H1 (cell line): ENCODE data around the gene DEPP1. TPM values are rescaled to one million over a fixed set of nuclear protein-coding genes. Genes with fewer than 3 reads are reported as not detected.

Experiments used
- CTCF ChIA-PET: fragments of 300-600 bp; sonication (Branson Sonifier 250); formaldehyde crosslinking; loops from one replicate; lab custom pipeline; 2021; ENCODE audit not compliant: partially characterized antibody; lab: Charles Lee
- POLR2A ChIA-PET: fragments of 300-600 bp; sonication (Branson Sonifier 250); formaldehyde crosslinking; loops from one replicate; lab custom pipeline; 2021; ENCODE audit warnings: inconsistent platforms; ENCODE audit not compliant: partially characterized antibody; lab: Charles Lee
- DNase-seq, 2 experiments: peaks; one replicate each; pipeline versions ENCODE4 v3.0.0 to v3.0.0-alpha.2; 2010 to 2022; ENCODE audit warnings: low spot score in 2 of 2, low read depth in 1 of 2, mixed read lengths in 1 of 2
- FAIRE-seq: peaks from 2 replicates; lab custom pipeline; 2011; peaks lifted over from hg19 to GRCh38; lab: Jason Lieb, UNC
- H2AFZ ChIP-seq: 2 replicates; pipeline ENCODE4 v1.8.1; 2012; ENCODE audit warnings: low read length, inconsistent platforms
- H2AK5ac ChIP-seq: 2 replicates; pipeline ENCODE4 v1.6.1; 2013; ENCODE audit warnings: low read depth, low read length
- H2BK120ac ChIP-seq: replicated peaks from 2 replicates; pipeline ENCODE3; 2013; ENCODE audit warnings: low read depth, low read length, inconsistent platforms
- H2BK12ac ChIP-seq: 2 replicates; pipeline ENCODE4 v1.6.1; 2013; ENCODE audit warnings: low read depth, low read length
- H2BK15ac ChIP-seq: 2 replicates; pipeline ENCODE4 v1.6.1; 2013; ENCODE audit warnings: low read length
- H2BK20ac ChIP-seq: 2 replicates; pipeline ENCODE4 v1.6.1; 2013; ENCODE audit warnings: low read length
- H2BK5ac ChIP-seq: 2 replicates; pipeline ENCODE4 v1.6.1; 2013; ENCODE audit warnings: low read depth, low read length
- H3K14ac ChIP-seq: 2 replicates; pipeline ENCODE4 v1.6.1; 2013; ENCODE audit warnings: inconsistent platforms; ENCODE audit not compliant: insufficient read length
- H3K18ac ChIP-seq: 2 replicates; pipeline ENCODE4 v1.6.1; 2013; ENCODE audit warnings: low read length; ENCODE audit errors: extremely low read depth
- H3K23ac ChIP-seq: 2 replicates; pipeline ENCODE4 v1.6.1; 2013; ENCODE audit warnings: inconsistent platforms; ENCODE audit not compliant: insufficient read length
- H3K23me2 ChIP-seq: 2 replicates; pipeline ENCODE4 v1.6.1; 2013; ENCODE audit warnings: low read depth, low read length
- H3K27ac ChIP-seq: 2 replicates; pipeline ENCODE4 v1.6.1; 2011; ENCODE audit warnings: low read depth, low read length, inconsistent platforms
- H3K27me3 ChIP-seq, 4 experiments: replicated peaks in 1 of 4; 1 replicate in 1 of 4; 2 replicates in 3 of 4; pipeline versions ENCODE4 v1.6.1 to v1.8.1; 2011 to 2013; ENCODE audit warnings: low read length in 3 of 4, mild to moderate bottlenecking in 3 of 4, inconsistent platforms in 2 of 4, mixed read lengths in 2 of 4, moderate library complexity in 1 of 4; ENCODE audit not compliant: control insufficient read depth in 3 of 4, insufficient read depth in 3 of 4; ENCODE audit errors: extremely low read depth in 1 of 4
- H3K36me3 ChIP-seq, 4 experiments: 2 replicates each; pipeline versions ENCODE4 v1.6.1 to v1.8.1; 2011 to 2013; ENCODE audit warnings: mild to moderate bottlenecking in 4 of 4, low read length in 3 of 4, moderate library complexity in 2 of 4, control low read depth in 1 of 4, inconsistent platforms in 1 of 4; ENCODE audit not compliant: insufficient read depth in 4 of 4, control insufficient read depth in 2 of 4
- H3K4ac ChIP-seq: replicated peaks from 2 replicates; pipeline ENCODE3; 2013; ENCODE audit warnings: low read length, low read depth, mixed read lengths, inconsistent platforms; ENCODE audit not compliant: insufficient read length
- H3K4me1 ChIP-seq, 4 experiments: replicated peaks in 1 of 4; 1 replicate in 1 of 4; 2 replicates in 3 of 4; pipeline versions ENCODE4 v1.6.1 to v1.8.1; 2011 to 2013; ENCODE audit warnings: low read length in 3 of 4, inconsistent platforms in 2 of 4, mixed read lengths in 1 of 4; ENCODE audit not compliant: insufficient read depth in 4 of 4, control insufficient read depth in 3 of 4
- H3K4me2 ChIP-seq, 2 experiments: 2 replicates each; pipeline versions ENCODE4 v1.6.1 to v1.8.1; 2011 to 2013; ENCODE audit warnings: low read depth in 2 of 2, low read length in 2 of 2, control low read depth in 1 of 2, inconsistent platforms in 1 of 2, mild to moderate bottlenecking in 1 of 2; ENCODE audit not compliant: insufficient read depth in 1 of 2
- H3K4me3 ChIP-seq, 4 experiments: fragments of 200-600, 300-600 bp in 1 of 4; sonication (generic), shearing (Covaris generic), sonication (Bioruptor Twin) in 1 of 4; 2 replicates each; pipeline versions ENCODE4 v1.5.1 to v1.8.1; 2011 to 2016; ENCODE audit warnings: low read length in 4 of 4, low read depth in 3 of 4, control low read depth in 2 of 4, inconsistent platforms in 2 of 4, mild to moderate bottlenecking in 2 of 4, mixed read lengths in 1 of 4, moderate library complexity in 1 of 4; ENCODE audit not compliant: insufficient read depth in 2 of 4; ENCODE audit errors: extremely low read depth in 1 of 4
- H3K56ac ChIP-seq: replicated peaks from 2 replicates; pipeline ENCODE3; 2013; ENCODE audit warnings: low read depth, mild to moderate bottlenecking, mixed read lengths, low read length, inconsistent platforms; ENCODE audit not compliant: insufficient read length
- H3K79me1 ChIP-seq: 2 replicates; pipeline ENCODE4 v1.6.1; 2013; ENCODE audit warnings: low read depth, low read length, control low read depth
- H3K79me2 ChIP-seq, 2 experiments: 2 replicates each; pipeline versions ENCODE4 v1.6.1 to v1.8.1; 2012 to 2013; ENCODE audit warnings: low read length in 2 of 2, mild to moderate bottlenecking in 2 of 2, inconsistent platforms in 1 of 2; ENCODE audit not compliant: insufficient read depth in 2 of 2, control insufficient read depth in 1 of 2
- H3K9ac ChIP-seq, 4 experiments: replicated peaks in 1 of 4; 1 replicate in 1 of 4; 2 replicates in 3 of 4; pipeline versions ENCODE4 v1.6.1 to v1.8.1; 2011 to 2013; ENCODE audit warnings: low read depth in 3 of 4, low read length in 3 of 4, control low read depth in 2 of 4, mild to moderate bottlenecking in 2 of 4, moderate library complexity in 2 of 4, inconsistent platforms in 1 of 4; ENCODE audit errors: extremely low read depth in 1 of 4
- H3K9me3 ChIP-seq, 2 experiments: 2 replicates each; pipeline versions ENCODE4 v1.6.1 to v1.8.1; 2012 to 2013; ENCODE audit warnings: mild to moderate bottlenecking in 2 of 2, moderate library complexity in 2 of 2, control low read depth in 1 of 2, inconsistent platforms in 1 of 2, low read depth in 1 of 2, low read length in 1 of 2, mixed read lengths in 1 of 2; ENCODE audit not compliant: insufficient read depth in 2 of 2
- H4K20me1 ChIP-seq, 2 experiments: replicated peaks in 1 of 2; 2 replicates each; pipeline versions ENCODE3 to v1.8.1; 2011 to 2013; ENCODE audit warnings: inconsistent platforms in 2 of 2, low read length in 2 of 2, mild to moderate bottlenecking in 1 of 2; ENCODE audit not compliant: insufficient read depth in 2 of 2, control insufficient read depth in 1 of 2
- H4K5ac ChIP-seq: 2 replicates; pipeline ENCODE4 v1.6.1; 2013; ENCODE audit warnings: low read length, low read depth, mixed read lengths, inconsistent platforms; ENCODE audit not compliant: insufficient read length
- H4K8ac ChIP-seq: 2 replicates; pipeline ENCODE4 v1.8.0; 2013; ENCODE audit warnings: mild to moderate bottlenecking, moderate library complexity, low read length, inconsistent platforms; ENCODE audit not compliant: insufficient read depth; ENCODE audit errors: extremely low read depth
- H4K91ac ChIP-seq: replicated peaks from 2 replicates; pipeline ENCODE3; 2013; ENCODE audit warnings: low read length, mixed read lengths, inconsistent platforms; ENCODE audit not compliant: insufficient read length
- CBX5 ChIP-seq: fragments of 300-800, 300-1000 bp; sonication (generic); IDR thresholded peaks from 2 replicates; pipeline ENCODE4 v1.7.1; 2016; ENCODE audit warnings: antibody characterized with exemption, low read length, low read depth
- CHD2 ChIP-seq: IDR thresholded peaks from 2 replicates; pipeline ENCODE4 v1.6.1; 2012; ENCODE audit warnings: low read length, improper control_type of control experiment
- JUN ChIP-seq: IDR thresholded peaks from 2 replicates; pipeline ENCODE4 v1.6.1; 2011; ENCODE audit warnings: low read depth, mild to moderate bottlenecking, improper control_type of control experiment, low read length
- NRF1 ChIP-seq: IDR thresholded peaks from 2 replicates; pipeline ENCODE4 v1.6.1; 2011; ENCODE audit warnings: mild to moderate bottlenecking, low read depth, low read length, improper control_type of control experiment
- RBBP5 ChIP-seq: IDR thresholded peaks from 2 replicates; pipeline ENCODE4 v1.7.1; 2012; ENCODE audit warnings: low read depth, mild to moderate bottlenecking, inconsistent platforms, low read length, moderate library complexity, borderline replicate concordance
- SAP30 ChIP-seq: fragments of 300-600 bp; sonication (generic); IDR thresholded peaks from 2 replicates; pipeline ENCODE4 v1.7.1; 2012; ENCODE audit warnings: low read length, moderate library complexity, mild to moderate bottlenecking, inconsistent platforms; ENCODE audit not compliant: insufficient read depth, insufficient replicate concordance
- SP2 ChIP-seq: IDR thresholded peaks from 2 replicates; pipeline ENCODE4 v1.6.1; 2012; ENCODE audit warnings: mild to moderate bottlenecking, low read length, inconsistent platforms
- ZNF274 ChIP-seq: IDR thresholded peaks from 2 replicates; pipeline ENCODE4 v1.7.0; 2012; ENCODE audit warnings: low read length, borderline replicate concordance; ENCODE audit errors: extremely low read depth
- WGBS, 2 experiments: shearing (Covaris generic) in 1 of 2; methylation state at CpG; one replicate each; pipeline versions ENCODE4 v1.1.6 to v1.1.7; 2013 to 2015; ENCODE audit warnings: low lambda C conversion rate in 2 of 2, mixed read lengths in 2 of 2, inconsistent platforms in 1 of 2, low coverage in 1 of 2, missing lambda C conversion rate in 1 of 2; ENCODE audit not compliant: insufficient replicate concordance in 2 of 2, insufficient coverage in 1 of 2, insufficient read length in 1 of 2; ENCODE audit errors: extremely low coverage in 1 of 2, missing lambda C conversion rate in 1 of 2; 5-methylcytosine and 5-hydroxymethylcytosine counted together
- polyA plus RNA-seq, 7 experiments: library from polyadenylated mRNA; depleted of rRNA in 3 of 7; stranded (reverse) in 5 of 7; unstranded in 2 of 7; fragments of >200 nt in 5 of 7; fragments of 200-250 nt in 2 of 7; gene quantifications; 1 replicate in 5 of 7; 2 replicates in 1 of 7; 4 replicates in 1 of 7; pipeline versions ENCODE4 v1.2.1 to v1.2.3, GENCODE V29; 2011 to 2013; ENCODE audit warnings: missing spikeins in 2 of 7, mixed read lengths in 2 of 7
- total RNA-seq: library from RNA; stranded (reverse); fragmentation: NEBNext Ultra II Directional; extraction: Animal tissue kit (Norgen Biotek cat#: 25700); gene quantifications from 2 replicates; pipeline ENCODE4 v1.2.1, GENCODE V29; 2021
- TF ChIP-seq, protein P1 (sequence below): IDR thresholded peaks from 2 replicates; pipeline ENCODE4 v1.6.1; 2011; ENCODE audit warnings: low read depth, mild to moderate bottlenecking, low read length; ENCODE audit not compliant: insufficient read depth
- TF ChIP-seq, protein P2 (sequence below): IDR thresholded peaks from 2 replicates; pipeline ENCODE4 v1.6.1; 2012; ENCODE audit warnings: low read length, inconsistent platforms

Gene DEPP1
- total and polyA plus RNA-seq, 2 of the 8 experiments (the other 6 are each of a cell fraction or from before 2014, with no cell fraction given) = 0.67 to 4.5 TPM

DNA sequence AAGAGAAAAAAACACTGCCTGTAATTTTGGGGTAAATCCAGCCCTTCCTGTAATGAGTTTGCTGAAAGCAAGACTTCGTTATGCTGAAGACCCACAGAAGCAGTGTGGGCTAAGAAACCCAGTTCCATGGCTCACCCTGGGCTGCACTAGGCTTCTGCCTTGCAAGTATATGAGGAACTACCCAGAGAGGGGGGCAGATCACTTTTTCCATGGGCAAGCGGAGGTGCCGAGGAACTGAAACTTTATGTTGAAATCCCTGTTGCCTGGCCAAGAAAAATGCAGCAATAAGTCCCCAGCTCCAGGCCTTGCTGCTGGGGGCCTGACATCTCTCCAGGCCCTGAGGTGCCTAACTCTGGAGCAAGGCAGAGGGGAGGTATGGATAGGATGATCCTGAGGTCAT lies 10.5 kb downstream of the DEPP1 start:
- H3K4me1 ChIP-seq = peaks cover 18 to 39% (median 26%) of the 10 kb centered on the region in 4 experiments
- CTCF ChIA-PET = interaction anchor here (1.0 to 11.2 kb wide), 8 partner anchors 8 to 43 kb away, joined by 3 to 143 read pairs (median 24); partner anchors contain the start of gene DEPP1
- 90% methylated on average over 3 of the region's 3 CpGs; no CpG with 5 or more reads in 1 of the 2 experiments for WGBS, 2 experiments
- TF ChIP-seq JUN = no peak
- no peak for TF ChIP-seq SAP30
- TF ChIP-seq ZNF274 = no peak
- no peak for TF ChIP-seq CHD2
- no peak for TF ChIP-seq RBBP5
- no peak for TF ChIP-seq NRF1
- TF ChIP-seq CBX5 = no peak
- TF ChIP-seq, protein P1, sequence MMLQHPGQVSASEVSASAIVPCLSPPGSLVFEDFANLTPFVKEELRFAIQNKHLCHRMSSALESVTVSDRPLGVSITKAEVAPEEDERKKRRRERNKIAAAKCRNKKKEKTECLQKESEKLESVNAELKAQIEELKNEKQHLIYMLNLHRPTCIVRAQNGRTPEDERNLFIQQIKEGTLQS = no peak
- TF ChIP-seq SP2 = no peak
- TF ChIP-seq, protein P2, sequence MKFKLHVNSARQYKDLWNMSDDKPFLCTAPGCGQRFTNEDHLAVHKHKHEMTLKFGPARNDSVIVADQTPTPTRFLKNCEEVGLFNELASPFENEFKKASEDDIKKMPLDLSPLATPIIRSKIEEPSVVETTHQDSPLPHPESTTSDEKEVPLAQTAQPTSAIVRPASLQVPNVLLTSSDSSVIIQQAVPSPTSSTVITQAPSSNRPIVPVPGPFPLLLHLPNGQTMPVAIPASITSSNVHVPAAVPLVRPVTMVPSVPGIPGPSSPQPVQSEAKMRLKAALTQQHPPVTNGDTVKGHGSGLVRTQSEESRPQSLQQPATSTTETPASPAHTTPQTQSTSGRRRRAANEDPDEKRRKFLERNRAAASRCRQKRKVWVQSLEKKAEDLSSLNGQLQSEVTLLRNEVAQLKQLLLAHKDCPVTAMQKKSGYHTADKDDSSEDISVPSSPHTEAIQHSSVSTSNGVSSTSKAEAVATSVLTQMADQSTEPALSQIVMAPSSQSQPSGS = no peak

More for the DNA sequence above, 10.5 kb downstream of the DEPP1 start:
- peak overlapping the region; percentile 83; the same call in 1 of the 2 replicates for H2AK5ac ChIP-seq
- H2BK12ac ChIP-seq = no peak overlapping the region
- H3K27me3 ChIP-seq = no peaks in the 10 kb centered on the region; a peak in 1 of 7 replicates
- no peak overlapping the region for H3K23ac ChIP-seq
- H2BK120ac ChIP-seq = no peak overlapping the region
- no peaks in the 10 kb centered on the region for H3K79me2 ChIP-seq
- no peak overlapping the region for H3K4ac ChIP-seq
- no peak overlapping the region for H3K4me3 ChIP-seq
- H3K9ac ChIP-seq = no peak overlapping the region
- H4K5ac ChIP-seq = no peak overlapping the region
- peak overlapping the region; percentile 56; the same call in 1 of the 2 replicates for H2BK5ac ChIP-seq
- no peak overlapping the region for H3K56ac ChIP-seq
- H2BK20ac ChIP-seq = 0 out of 2 replicates have a peak overlapping the region, but pooled peaks have one; percentile 55
- H2AFZ ChIP-seq = no peak overlapping the region
- DNase-seq (no peak), FAIRE-seq (no peak)
- no peaks in the 10 kb centered on the region for H3K9me3 ChIP-seq
- H4K8ac ChIP-seq = no peak overlapping the region
- H3K18ac ChIP-seq = no peak overlapping the region
- peaks cover 5% of the 10 kb centered on the region; the same call in 1 of the 2 replicates for H3K79me1 ChIP-seq
- no peak overlapping the region for H3K14ac ChIP-seq
- H4K91ac ChIP-seq = no peak overlapping the region
- no peak overlapping the region for H3K27ac ChIP-seq
- H4K20me1 ChIP-seq = peaks cover 0 to 2% of the 10 kb centered on the region in 2 experiments
- peaks cover 5% of the 10 kb centered on the region; the same call in 1 of the 2 replicates for H3K23me2 ChIP-seq
- H2BK15ac ChIP-seq = peak overlapping the region; percentile 25; the same call in 1 of the 2 replicates
- no peak overlapping the region for H3K4me2 ChIP-seq
- POLR2A ChIA-PET = interaction anchor here (0.9 to 1.2 kb wide), 3 partner anchors 11 to 60 kb away, joined by 3 to 4 read pairs (median 3); partner anchors contain the start of gene DEPP1
- peaks cover 0 to 6% (median 0%) of the 10 kb centered on the region in 4 experiments; a peak in 3 of 8 replicates for H3K36me3 ChIP-seq
